Ascending aorta (tissue), 2 donors: ENCODE results near the gene TMPRSS11E. TPM values are rescaled to one million over a fixed set of nuclear protein-coding genes. Genes with fewer than 3 reads are reported as not detected.
"Not testable (repeated sequence)": the region's sequence is repeated elsewhere in the genome, so short reads cannot be mapped to it uniquely, and the experiment has no call there.

Source experiments
- DNase-seq, 2 donors: peaks; one replicate each; pipeline ENCODE4 v3.0.0-alpha.2; 2019; ENCODE audit warnings: low spot score in 2 of 2
- H3K27ac ChIP-seq, 2 donors: fragments of 200-600 bp; sonication (generic); one replicate each; pipeline ENCODE4 v1.5.1; 2016 to 2017; ENCODE audit warnings: mild to moderate bottlenecking in 1 of 2
- H3K27me3 ChIP-seq: fragments of 200-600 bp; sonication (generic); one replicate; pipeline ENCODE4 v1.5.1; 2017
- H3K36me3 ChIP-seq, 2 donors: fragments of 200-600 bp; sonication (generic); one replicate each; pipeline ENCODE4 v1.5.1; 2016
- H3K4me1 ChIP-seq, 2 donors: fragments of 200-600 bp; sonication (generic); one replicate each; pipeline ENCODE4 v1.5.1; 2016 to 2017; ENCODE audit warnings: mild to moderate bottlenecking in 1 of 2
- H3K4me3 ChIP-seq, 2 donors: fragments of 200-600 bp; sonication (generic); one replicate each; pipeline ENCODE4 v1.5.1; 2016 to 2017; ENCODE audit warnings: mild to moderate bottlenecking in 1 of 2
- H3K9me3 ChIP-seq, 2 donors: fragments of 200-600 bp; sonication (generic); one replicate each; pipeline ENCODE4 v1.5.1; 2016
- CTCF ChIP-seq, 3 experiments: fragments of 200-600 bp in 2 of 3; fragments of 450-650 bp in 1 of 3; sonication (generic) in 2 of 3; IDR thresholded peaks; one replicate each; pipeline ENCODE4 v1.5.1; 2016 to 2019; ENCODE audit warnings: antibody characterized with exemption in 3 of 3, mild to moderate bottlenecking in 1 of 3, moderate library complexity in 1 of 3
- intact Hi-C: fragments of 100-400 bp; cut with DNase I; formaldehyde crosslinking; loops from one replicate; pipeline ENCODE4 v1.15.1; 2023
- total RNA-seq: library from RNA; depleted of rRNA; stranded (reverse); fragments of >200 nt; gene quantifications from one replicate; pipeline ENCODE4 v1.1.0, GENCODE V29; 2016

The TMPRSS11E gene
- total RNA-seq, 1 donor from 2014 or later = not detected

GRCh38 chr4:68407868-68408190, 39.4 kb upstream of the TMPRSS11E start:
- Histone ChIP-seq H3K9me3 (no peaks in the 10 kb centered on the region), H3K4me1 (no peaks in the 10 kb centered on the region), H3K27me3 (no peaks in the 10 kb centered on the region), H3K4me3 (no peak overlapping the region), H3K36me3 (no peaks in the 10 kb centered on the region), H3K27ac (no peak overlapping the region)
- DNase-seq = no peak
- TF ChIP-seq CTCF (IDR thresholded peaks at IDR 0.05) = no peak
- intact Hi-C loops = no loop called here

GRCh38 chr4:68410149-68410548, 37.1 kb upstream of the TMPRSS11E start:
- no peak for DNase-seq
- H3K9me3 ChIP-seq = no peaks in the 10 kb centered on the region
- H3K27ac ChIP-seq = no peak overlapping the region
- H3K36me3 ChIP-seq = no peaks in the 10 kb centered on the region
- intact Hi-C loops = no loop called here
- no peak overlapping the region for H3K4me3 ChIP-seq
- H3K27me3 ChIP-seq = no peaks in the 10 kb centered on the region
- TF ChIP-seq CTCF (IDR thresholded peaks at IDR 0.05) = no peak
- no peaks in the 10 kb centered on the region for H3K4me1 ChIP-seq

GRCh38 chr4:68410643-68411042, 36.6 kb upstream of the TMPRSS11E start:
- no peak overlapping the region for H3K4me3 ChIP-seq
- intact Hi-C loops = no loop called here
- no peaks in the 10 kb centered on the region for H3K27me3 ChIP-seq
- no peaks in the 10 kb centered on the region for H3K4me1 ChIP-seq
- H3K27ac ChIP-seq = no peak overlapping the region
- no peak for TF ChIP-seq CTCF (IDR thresholded peaks at IDR 0.05)
- no peak for DNase-seq
- H3K9me3 ChIP-seq = no peaks in the 10 kb centered on the region
- H3K36me3 ChIP-seq = no peaks in the 10 kb centered on the region

GRCh38 chr4:68412031-68412430, 35.2 kb upstream of the TMPRSS11E start:
- H3K36me3 ChIP-seq, H3K4me1 ChIP-seq, H3K27ac ChIP-seq, H3K4me3 ChIP-seq, intact Hi-C loops, H3K27me3 ChIP-seq, DNase-seq, H3K9me3 ChIP-seq: not testable (repeated sequence)

GRCh38 chr4:68416591-68416990, 30.7 kb upstream of the TMPRSS11E start:
- no peak for TF ChIP-seq CTCF (IDR thresholded peaks at IDR 0.05)
- Histone ChIP-seq H3K9me3 (peaks cover 0 to 5% of the 10 kb centered on the region in 2 donors), H3K4me1 (no peaks in the 10 kb centered on the region)

GRCh38 chr4:68426516-68426915, 20.7 kb upstream of the TMPRSS11E start:
- H3K27me3 ChIP-seq = no peaks in the 10 kb centered on the region
- H3K27ac ChIP-seq = no peak overlapping the region
- H3K36me3 ChIP-seq = no peaks in the 10 kb centered on the region
- no peak for DNase-seq
- intact Hi-C loops = no loop called here
- no peak overlapping the region for H3K4me3 ChIP-seq
- H3K4me1 ChIP-seq = no peaks in the 10 kb centered on the region
- no peak for TF ChIP-seq CTCF (IDR thresholded peaks at IDR 0.05)
- no peaks in the 10 kb centered on the region for H3K9me3 ChIP-seq

More at GRCh38 chr4:68416591-68416990, 30.7 kb upstream of the TMPRSS11E start:
- Histone ChIP-seq H3K36me3 (no peaks in the 10 kb centered on the region), H3K27ac (no peak overlapping the region), H3K4me3 (no peak overlapping the region), H3K27me3 (no peaks in the 10 kb centered on the region)
- intact Hi-C loops = no loop called here
- DNase-seq = no peak
